Activated naive CD4-positive, alpha-beta T cell treated with Interleukin-2 at 50 U/mL for 16 hours (primary cell): Measurements from ENCODE around the gene OSBPL3.

ENCODE experiments used
- DNase-seq: peaks from one replicate; pipeline ENCODE4 v3.0.0-alpha.2; 2020

Gene OSBPL3

GRCh38 chr7:24784277-24784676 lies 195.7 kb downstream of the OSBPL3 start:
- no peak for DNase-seq

DNA sequence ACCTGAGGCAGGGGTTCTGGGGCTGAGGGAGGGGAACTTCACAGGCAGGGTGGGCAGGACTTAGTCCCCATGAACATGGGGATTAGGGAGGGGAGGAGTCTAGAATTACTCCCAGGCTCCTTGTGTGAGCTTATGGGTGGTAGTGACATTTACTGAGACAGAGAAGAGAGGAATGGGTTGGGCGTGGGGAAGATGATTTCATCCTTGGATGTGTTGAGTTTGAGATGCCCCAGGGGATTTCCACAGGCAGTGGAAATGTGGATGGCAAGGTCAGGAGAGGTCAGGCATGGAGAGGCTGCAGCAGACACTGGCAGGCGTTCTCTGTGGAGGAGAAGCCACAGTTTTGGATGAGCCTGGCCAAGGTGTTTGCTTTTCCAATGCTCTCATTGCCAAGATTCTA lies 196.3 kb downstream of the OSBPL3 start:
- DNase-seq, result no peak

- no peak for DNase-seq
These were observed 198.9 kb downstream of the OSBPL3 start for GRCh38 chr7:24781106-24781505.

DNA sequence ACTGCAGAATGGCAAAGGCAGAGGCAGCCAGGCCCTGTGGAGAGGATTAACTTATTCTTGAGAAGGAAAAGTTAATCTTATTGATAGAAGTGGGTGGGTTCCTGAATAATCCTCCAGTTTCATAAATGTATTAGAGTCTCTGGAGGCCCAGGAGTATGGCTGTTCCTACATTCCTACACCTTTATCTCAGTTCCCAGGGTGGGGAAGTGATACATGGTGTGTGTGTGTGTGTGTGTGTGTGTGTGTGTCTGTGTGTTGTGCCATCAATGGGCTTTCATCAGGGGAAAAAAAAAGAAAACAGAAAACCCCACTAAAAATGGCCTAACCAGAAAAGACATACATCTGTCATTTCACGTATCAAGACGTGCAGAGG lies 200.7 kb downstream of the OSBPL3 start:
- DNase-seq, result no peak

- no peak for DNase-seq
These were observed 201.3 kb downstream of the OSBPL3 start for GRCh38 chr7:24778543-24779282.

DNA sequence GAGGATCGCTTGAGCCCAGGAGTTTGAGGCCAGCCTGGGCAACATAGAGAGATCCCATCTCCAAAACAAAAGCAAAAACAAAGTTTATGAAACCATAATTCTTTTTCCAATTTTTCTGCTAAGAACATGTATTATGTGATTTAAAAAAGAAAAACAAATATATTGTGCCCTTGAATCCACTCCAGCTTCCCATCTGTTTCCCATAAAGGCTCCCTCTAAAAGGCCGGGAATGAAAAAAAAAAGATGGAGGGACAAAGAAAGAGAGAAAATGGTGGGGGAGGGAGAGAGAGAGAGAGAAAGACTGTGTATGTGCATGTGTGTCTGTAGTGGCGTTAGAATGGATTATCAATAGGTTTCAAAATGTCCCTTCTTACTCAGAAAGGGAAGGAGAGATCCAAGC lies 202.2 kb downstream of the OSBPL3 start:
- DNase-seq, result no peak

DNA sequence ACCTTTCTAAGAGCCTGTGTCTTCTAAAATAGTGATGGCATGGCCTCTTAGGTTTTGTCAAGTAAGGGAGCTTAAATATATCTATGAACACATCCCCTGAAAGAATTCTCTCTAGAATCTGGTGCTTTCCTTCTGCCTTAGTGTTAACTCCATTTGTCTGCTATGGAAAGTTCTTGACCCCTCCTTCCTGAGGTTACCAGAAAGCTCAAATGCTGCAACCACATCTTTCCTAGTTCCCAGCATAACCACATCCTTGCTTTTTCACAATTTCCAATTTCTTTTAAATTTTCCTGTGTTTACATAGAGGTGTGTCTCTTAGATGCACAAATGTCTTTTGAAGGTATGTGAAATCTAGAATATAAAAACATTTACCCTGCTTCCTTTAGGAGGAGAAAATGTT lies 206.3 kb downstream of the OSBPL3 start:
- DNase-seq, result no peak

- DNase-seq, result no peak
These were observed 210.1 kb downstream of the OSBPL3 start for GRCh38 chr7:24769851-24770250.

GRCh38 chr7:24769014-24769830 lies 210.8 kb downstream of the OSBPL3 start:
- DNase-seq, result no peak

GRCh38 chr7:24767878-24768569 lies 212.0 kb downstream of the OSBPL3 start:
- no peak for DNase-seq

GRCh38 chr7:24764972-24765744 lies 214.8 kb downstream of the OSBPL3 start:
- DNase-seq, result no peak

GRCh38 chr7:24764011-24764410 lies 216.0 kb downstream of the OSBPL3 start:
- no peak for DNase-seq

DNA sequence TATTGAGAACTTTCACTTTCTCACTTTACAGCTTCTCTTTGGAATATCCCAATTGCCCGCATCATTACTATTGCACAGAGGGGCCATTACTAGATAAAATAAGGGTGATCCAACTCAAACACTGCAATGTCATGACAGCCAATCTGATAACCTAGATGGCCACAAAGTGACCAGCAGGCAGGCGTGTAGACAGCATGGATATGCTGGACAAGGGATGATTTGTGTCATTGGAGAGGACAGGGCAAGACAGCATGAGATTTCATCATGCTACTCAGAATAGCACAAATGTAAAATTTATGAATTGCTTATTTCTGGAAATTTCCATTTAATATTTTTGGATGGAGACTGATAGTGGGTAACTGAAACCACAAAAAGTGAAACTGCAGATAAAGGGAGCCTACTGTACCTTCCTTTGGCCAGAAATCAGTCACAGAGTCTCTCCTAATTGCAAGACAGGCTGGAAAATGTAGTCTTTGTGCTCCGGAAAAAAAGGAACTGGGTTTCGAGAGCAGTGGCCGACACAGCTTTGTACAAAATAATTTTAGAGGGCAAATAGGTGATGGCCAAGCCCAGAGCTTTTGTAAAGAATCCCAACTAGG lies 216.6 kb downstream of the OSBPL3 start:
- DNase-seq, result no peak

GRCh38 chr7:24762771-24763170 lies 217.2 kb downstream of the OSBPL3 start:
- DNase-seq, result no peak

GRCh38 chr7:24760968-24761367 lies 219.0 kb downstream of the OSBPL3 start:
- no peak for DNase-seq

GRCh38 chr7:24757353-24758275 lies 222.4 kb downstream of the OSBPL3 start, which contains the start of gene GSDME:
TSS of gene GSDME (minus strand) at chr7:24757464. CDS start at chr7:24749774, 7,690 bp downstream.
- DNase-seq, result peak; percentile 29

- no peak for DNase-seq
These were observed 223.2 kb downstream of the OSBPL3 start for GRCh38 chr7:24756545-24757352.

DNA sequence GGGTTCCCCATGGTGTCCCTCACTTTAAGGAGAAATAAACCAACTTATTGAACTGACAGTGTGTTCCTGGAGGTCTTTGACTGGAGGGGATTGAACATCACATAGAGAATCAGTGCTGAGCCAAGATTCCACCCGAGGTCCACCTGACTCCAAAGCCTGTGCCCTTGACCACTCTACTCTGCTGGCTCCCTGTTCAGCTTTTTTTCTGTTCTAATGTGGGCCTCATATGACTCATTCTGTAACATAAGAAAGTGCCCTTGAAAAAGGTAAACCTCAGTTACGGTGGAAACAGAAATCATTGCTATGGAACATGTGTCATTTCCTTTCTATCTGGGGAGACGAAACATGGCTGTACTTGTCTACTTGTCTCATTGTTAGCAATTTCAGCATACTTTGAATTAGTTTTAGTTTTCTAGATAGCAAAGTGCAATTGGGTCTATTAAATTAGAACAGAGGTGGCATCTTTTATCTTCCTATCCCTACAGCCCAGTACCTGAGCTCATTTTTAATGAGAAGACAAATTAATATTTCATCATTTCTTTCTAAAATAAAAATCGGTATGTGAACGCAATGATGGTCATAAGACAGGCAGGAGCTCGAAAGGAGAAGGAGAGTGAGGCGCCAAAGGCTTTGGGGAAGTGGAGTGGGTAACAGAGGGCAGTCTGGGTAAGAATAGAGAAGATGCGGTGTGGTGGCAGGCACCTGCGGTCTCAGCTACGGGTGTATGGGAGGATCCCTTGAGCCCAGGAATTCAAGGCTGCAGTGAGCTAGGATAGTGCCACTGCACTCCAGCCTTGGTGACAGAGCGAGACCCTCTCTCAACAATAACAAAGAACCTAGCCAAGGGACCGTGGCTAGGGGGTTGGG lies 224.2 kb downstream of the OSBPL3 start:
- no peak for DNase-seq

GRCh38 chr7:24754906-24755506 lies 225.0 kb downstream of the OSBPL3 start:
- DNase-seq, result no peak
